Measurements from ENCODE around the gene HSPA12B. TPM values are rescaled to one million over a fixed set of nuclear protein-coding genes. Genes with fewer than 3 reads are reported as not detected.
A peak's percentile ranks its signal among the peaks of the same experiment; 100 is the strongest.

Gene HSPA12B
- total and polyA plus RNA-seq, 2 of the 8 experiments (the other 6 are each of a cell fraction or from before 2014, with no cell fraction given): 2.2 to 4.3 TPM

- Histone ChIP-seq H3K27ac (ENCODE audit: low read depth, low read length) (no peak overlapping the region), H3K14ac (ENCODE audit: insufficient read length) (no peak overlapping the region), H3K56ac (replicated peaks; ENCODE audit: insufficient read length, low read depth, low read length) (peak overlapping the region; percentile 37), H3K36me3 (ENCODE audit: control insufficient read depth in 2 of 4, insufficient read depth in 4 of 4, low read length in 3 of 4) (no peaks in the 10 kb centered on the region; a peak in 1 of 8 replicates), H3K23ac (ENCODE audit: insufficient read length) (no peak overlapping the region), H3K23me2 (ENCODE audit: low read depth, low read length) (peaks cover 24% of the 10 kb centered on the region), H3K4ac (replicated peaks; ENCODE audit: insufficient read length, low read depth, low read length) (no peak overlapping the region), H2BK12ac (ENCODE audit: low read depth, low read length) (no peak overlapping the region), H3K27me3 (replicated peaks in 1 of 4; ENCODE audit: control insufficient read depth in 3 of 4, extremely low read depth in 1 of 4, insufficient read depth in 3 of 4, low read length in 3 of 4) (peaks cover 4 to 26% (median 22%) of the 10 kb centered on the region in 4 experiments), H4K20me1 (replicated peaks in 1 of 2; ENCODE audit: control insufficient read depth in 1 of 2, insufficient read depth in 2 of 2, low read length in 2 of 2) (peaks cover under 1 to 8% of the 10 kb centered on the region in 2 experiments), H3K79me1 (ENCODE audit: low read depth, low read length) (no peaks in the 10 kb centered on the region), H3K9me3 (ENCODE audit: insufficient read depth in 2 of 2, low read depth in 1 of 2, low read length in 1 of 2) (no peaks in the 10 kb centered on the region), H4K8ac (ENCODE audit: extremely low read depth, insufficient read depth, low read length) (no peak overlapping the region), H2BK120ac (replicated peaks; ENCODE audit: low read depth, low read length) (no peak overlapping the region), H3K4me1 (replicated peaks in 1 of 4; ENCODE audit: control insufficient read depth in 3 of 4, insufficient read depth in 4 of 4, low read length in 3 of 4) (peaks cover 0 to 22% (median 8%) of the 10 kb centered on the region in 4 experiments; a peak in 5 of 7 replicates), H2BK5ac (ENCODE audit: low read depth, low read length) (no peak overlapping the region), H4K91ac (replicated peaks; ENCODE audit: insufficient read length, low read length) (no peak overlapping the region), H3K9ac (replicated peaks in 1 of 4; ENCODE audit: extremely low read depth in 1 of 4, low read depth in 3 of 4, low read length in 3 of 4) (no peak overlapping the region), H4K5ac (ENCODE audit: insufficient read length, low read depth, low read length) (no peak overlapping the region), H3K79me2 (ENCODE audit: control insufficient read depth in 1 of 2, insufficient read depth in 2 of 2, low read length in 2 of 2) (no peaks in the 10 kb centered on the region), H2BK20ac (ENCODE audit: low read length) (no peak overlapping the region), H2AK5ac (ENCODE audit: low read depth, low read length) (no peak overlapping the region), H3K4me2 (ENCODE audit: insufficient read depth in 1 of 2, low read depth in 2 of 2, low read length in 2 of 2) (no peak overlapping the region), H2AFZ (ENCODE audit: low read length) (no peak overlapping the region), H3K4me3 (ENCODE audit: extremely low read depth in 1 of 4, insufficient read depth in 2 of 4, low read depth in 3 of 4, low read length in 4 of 4) (no peak overlapping the region), H3K18ac (ENCODE audit: extremely low read depth, low read length) (no peak overlapping the region), H2BK15ac (ENCODE audit: low read length) (no peak overlapping the region)
- WGBS, 2 experiments (ENCODE audit: extremely low coverage in 1 of 2, insufficient coverage in 1 of 2, insufficient read length in 1 of 2, insufficient replicate concordance in 2 of 2, low coverage in 1 of 2, low lambda C conversion rate in 2 of 2, missing lambda C conversion rate in 1 of 2): 87% methylated on average over 2 of the region's 2 CpGs; no CpG with 5 or more reads in 1 of the 2 experiments
- CTCF ChIA-PET (ENCODE audit: partially characterized antibody): interaction anchor here (0.9 to 18.6 kb wide), 13 partner anchors 8 to 102 kb away, joined by 3 to 308 read pairs (median 21); partner anchors contain the start of genes ADISSP, HSPA12B and SIGLEC1
- POLR2A ChIA-PET (ENCODE audit: partially characterized antibody): interaction anchor here (0.8 to 1.6 kb wide), 4 partner anchors 14 to 74 kb away, joined by 3 to 6 read pairs (median 4); no protein-coding TSS in a partner anchor
- no peak for DNase-seq (ENCODE audit: low read depth in 1 of 2, low spot score in 2 of 2)
- FAIRE-seq: no peak
- no peak for TF ChIP-seq TBP (IDR thresholded peaks at IDR 0.05; ENCODE audit: low read depth, low read length)
- no peak for TF ChIP-seq SUZ12 (IDR thresholded peaks at IDR 0.05; ENCODE audit: low read length)
- no peak for TF ChIP-seq MAX (IDR thresholded peaks at IDR 0.05)
- TF ChIP-seq ATF2 (IDR thresholded peaks at IDR 0.05; ENCODE audit: low read length): no peak
- TF ChIP-seq HDAC2 (IDR thresholded peaks at IDR 0.05; ENCODE audit: borderline replicate concordance in 1 of 2, low read depth in 2 of 2, low read length in 2 of 2): no peak
- TF ChIP-seq YY1 (IDR thresholded peaks at IDR 0.05; ENCODE audit: low read depth, low read length): no peak
- no peak for TF ChIP-seq KDM4A (IDR thresholded peaks at IDR 0.05; ENCODE audit: low read depth, low read length, severe bottlenecking)
- no peak for TF ChIP-seq NRF1 (IDR thresholded peaks at IDR 0.05; ENCODE audit: low read depth, low read length)
- TF ChIP-seq CTBP2 (IDR thresholded peaks at IDR 0.05; ENCODE audit: borderline replicate concordance, insufficient read depth, insufficient read length, low read length): no peak
- no peak for TF ChIP-seq CBX5 (IDR thresholded peaks at IDR 0.05; ENCODE audit: low read depth, low read length)
- TF ChIP-seq GTF2F1 (IDR thresholded peaks at IDR 0.05; ENCODE audit: borderline replicate concordance, low read depth, low read length): no peak
Observed at GRCh38 chr20:3747471-3747870, 15.0 kb downstream of the HSPA12B start.

Data from H1 (cell line).